ENCODE results near the gene FOXP2. TPM values are rescaled to one million over a fixed set of nuclear protein-coding genes. Genes with fewer than 3 reads are reported as not detected.
"Not testable (repeated sequence)": the region's sequence is repeated elsewhere in the genome, so short reads cannot be mapped to it uniquely, and the experiment has no call there.

The FOXP2 gene
- total RNA-seq (under 1 TPM in 1 of 2 donors, not detected in 1; 0.25 TPM), total RNA-seq (0 to 0.30 reads per million in 2 donors)

DNA sequence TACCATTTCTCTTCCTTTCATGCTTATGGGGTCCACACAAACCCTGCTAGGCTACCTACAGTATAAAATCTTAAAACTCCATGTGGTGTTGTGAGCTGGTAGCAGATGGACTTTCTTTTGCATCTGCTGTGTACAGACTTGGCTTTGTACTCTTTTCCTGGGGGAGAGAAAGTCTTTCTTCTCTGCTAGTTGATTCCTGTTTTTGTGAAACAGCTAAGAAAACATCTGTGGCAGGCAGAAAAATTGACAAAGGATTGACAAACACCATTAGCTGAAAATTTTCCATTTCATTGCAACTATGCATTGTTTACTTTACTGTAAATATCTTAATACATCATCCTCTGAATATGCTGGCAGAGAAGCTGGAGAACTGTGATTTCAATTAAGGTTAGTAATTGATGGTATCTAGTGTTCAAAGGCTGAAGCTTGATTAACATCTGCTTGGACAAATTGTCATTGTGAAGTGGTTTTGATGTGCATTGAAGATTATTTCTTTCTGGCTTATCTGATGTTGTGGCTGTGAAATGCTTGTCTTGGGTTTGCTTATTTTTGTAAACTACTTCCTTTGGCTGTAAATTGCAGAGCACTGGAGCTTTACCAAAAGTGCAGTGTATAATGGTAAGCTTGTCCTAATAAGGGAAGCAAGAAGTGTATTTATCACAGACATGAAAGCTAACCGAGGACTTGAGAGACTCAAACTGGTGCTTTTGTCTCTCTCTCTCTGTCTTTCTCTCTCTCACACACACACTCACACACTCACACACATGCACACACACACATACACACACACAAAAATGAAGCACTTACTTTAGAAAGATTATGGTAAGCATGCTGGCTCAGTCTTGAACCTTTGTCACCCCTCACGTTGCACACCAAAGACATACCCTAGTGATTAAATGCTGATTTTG, at the start of gene FOXP2:
TSS of gene FOXP2 (plus strand) at position 660 of the 908 bp plus-strand sequence. CDS start 11,697 bp downstream, outside the sequence.
- ATAC-seq (no peak), DNase-seq (no peak)
- no peaks in the 10 kb centered on the region for H3K4me1 Mint-ChIP-seq
- peaks cover 23% of the 10 kb centered on the region for H3K27me3 Mint-ChIP-seq
- no peak within 1 kb of the TSS for H3K27ac Mint-ChIP-seq
- no peaks in the 10 kb centered on the region for H3K36me3 Mint-ChIP-seq (ENCODE audit: low read depth)
- H3K4me3 Mint-ChIP-seq: no peak within 1 kb of the TSS
- no peaks in the 10 kb centered on the region for H3K9me3 ChIP-seq (ENCODE audit: control insufficient read depth, low read length, poor library complexity, severe bottlenecking)

DNA sequence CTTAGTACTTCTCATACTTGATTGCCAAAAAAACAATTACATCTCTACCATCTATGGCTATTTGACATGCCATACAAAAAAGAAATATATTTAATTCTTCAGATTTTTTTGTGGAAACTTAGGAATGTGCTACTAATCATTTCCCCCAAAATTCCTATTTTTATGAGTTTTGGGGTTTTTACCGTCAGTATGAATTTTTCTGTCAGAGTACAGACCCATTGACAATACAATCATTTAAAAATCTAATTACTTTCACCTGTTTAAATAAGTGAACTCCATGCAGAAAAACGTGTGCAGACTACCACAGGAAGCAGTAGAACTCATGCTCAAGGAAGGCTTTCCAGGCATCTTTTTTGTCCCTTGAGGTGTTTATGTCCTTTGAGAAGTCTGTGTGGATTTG, 48.8 kb upstream of the FOXP2 start:
- H3K9me3 ChIP-seq (ENCODE audit: control insufficient read depth, low read length, poor library complexity, severe bottlenecking): no peaks in the 10 kb centered on the region
- H3K36me3 Mint-ChIP-seq (ENCODE audit: low read depth): no peaks in the 10 kb centered on the region
- no peaks in the 10 kb centered on the region for H3K4me1 Mint-ChIP-seq
- DNase-seq (no peak), ATAC-seq (no peak)
- no peak overlapping the region for H3K27ac Mint-ChIP-seq
- H3K27me3 Mint-ChIP-seq: no peaks in the 10 kb centered on the region
- no peak overlapping the region for H3K4me3 Mint-ChIP-seq

DNA sequence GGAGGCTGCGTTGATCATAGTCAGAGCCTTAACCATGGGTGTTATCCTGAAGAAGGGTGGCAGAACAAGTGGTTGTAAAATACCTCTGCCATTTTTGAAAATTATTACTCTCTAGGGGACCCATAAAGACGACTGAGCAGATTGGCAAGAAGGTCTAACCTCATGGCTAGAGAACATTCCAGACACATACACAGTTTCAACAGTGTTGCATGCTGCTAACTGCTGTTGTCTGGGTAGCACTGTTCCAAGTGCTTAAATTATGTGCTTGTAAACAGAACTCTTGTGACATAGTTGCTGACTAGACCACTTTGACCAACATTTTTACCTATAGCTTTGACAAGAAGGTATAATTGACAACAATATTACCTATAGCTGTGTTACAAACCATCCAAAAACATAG, 46.1 kb upstream of the FOXP2 start:
- Mint-ChIP-seq H3K4me3 (no peak overlapping the region), H3K27me3 (peaks cover 6% of the 10 kb centered on the region), H3K27ac (no peak overlapping the region), H3K4me1 (no peaks in the 10 kb centered on the region), H3K36me3 (ENCODE audit: low read depth) (no peaks in the 10 kb centered on the region)
- ATAC-seq (no peak), DNase-seq (no peak)
- no peaks in the 10 kb centered on the region for H3K9me3 ChIP-seq (ENCODE audit: control insufficient read depth, low read length, poor library complexity, severe bottlenecking)

DNA sequence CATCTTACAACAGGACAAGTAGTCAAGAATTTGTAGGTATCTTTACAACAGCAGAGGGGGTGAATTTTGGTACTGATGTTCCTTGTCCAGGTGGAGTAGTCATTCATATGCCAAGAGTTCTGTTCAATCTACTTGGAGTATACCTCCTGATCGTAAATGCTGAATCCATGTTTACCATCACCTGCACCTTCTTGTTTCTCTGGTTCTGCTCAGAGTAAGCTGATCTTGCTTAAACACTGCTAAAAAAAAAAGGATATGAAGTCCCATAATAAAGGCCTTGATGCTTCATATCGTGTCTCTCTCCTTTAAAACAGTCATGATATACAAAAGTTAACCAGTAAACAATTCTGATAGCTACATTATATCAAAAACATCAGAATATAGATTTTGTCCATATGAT, 45.3 kb upstream of the FOXP2 start:
- ATAC-seq: no peak
- Mint-ChIP-seq H3K4me1 (no peaks in the 10 kb centered on the region), H3K27ac (no peak overlapping the region), H3K4me3 (no peak overlapping the region), H3K27me3 (peaks cover 10% of the 10 kb centered on the region), H3K36me3 (ENCODE audit: low read depth) (no peaks in the 10 kb centered on the region)
- H3K9me3 ChIP-seq (ENCODE audit: control insufficient read depth, low read length, poor library complexity, severe bottlenecking): no peaks in the 10 kb centered on the region
- no peak for DNase-seq

DNA sequence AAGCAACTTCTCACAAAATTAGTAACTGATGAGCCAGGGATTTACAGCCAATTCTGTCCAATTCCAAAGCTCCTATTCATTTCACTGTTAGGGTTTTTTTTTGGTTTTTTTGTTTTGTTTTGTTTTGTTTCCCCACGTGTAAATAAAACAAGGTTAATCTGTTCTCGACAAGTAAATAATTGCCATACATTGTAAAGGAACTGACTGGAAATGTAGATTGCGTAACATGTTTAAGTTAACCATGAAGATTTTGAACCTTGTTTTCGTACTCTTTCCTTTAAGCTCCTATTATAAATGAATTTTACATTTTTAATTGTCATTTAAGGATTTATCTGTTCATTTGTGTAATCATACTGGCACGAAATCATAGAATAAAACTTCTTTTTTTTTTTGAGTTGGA, 42.0 kb upstream of the FOXP2 start:
- no peak for ATAC-seq
- H3K36me3 Mint-ChIP-seq (ENCODE audit: low read depth): no peaks in the 10 kb centered on the region
- no peaks in the 10 kb centered on the region for H3K9me3 ChIP-seq (ENCODE audit: control insufficient read depth, low read length, poor library complexity, severe bottlenecking)
- DNase-seq: no peak
- no peak overlapping the region for H3K4me3 Mint-ChIP-seq
- peaks cover 26% of the 10 kb centered on the region for H3K27me3 Mint-ChIP-seq
- H3K27ac Mint-ChIP-seq: no peak overlapping the region
- H3K4me1 Mint-ChIP-seq: no peaks in the 10 kb centered on the region

DNA sequence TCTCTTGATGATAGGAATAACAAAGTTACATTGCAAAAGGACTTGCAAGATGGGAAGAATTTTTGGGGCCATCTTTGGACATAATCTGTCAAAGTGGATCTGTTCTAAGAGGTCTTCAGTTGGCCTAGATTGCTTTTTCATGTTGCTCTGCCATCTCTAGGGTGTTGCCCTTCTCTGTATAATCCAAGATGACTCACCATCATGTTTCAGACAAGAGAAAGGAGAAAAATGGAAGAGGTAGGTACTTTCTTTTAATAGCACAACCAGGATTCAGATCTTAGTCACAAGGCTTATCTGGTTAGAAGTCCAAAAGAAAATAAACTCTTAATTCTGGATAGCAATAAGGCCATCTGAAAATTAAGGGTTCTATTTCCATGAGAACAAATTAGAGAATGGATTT, 38.7 kb upstream of the FOXP2 start:
- Mint-ChIP-seq H3K27me3 (peaks cover 33% of the 10 kb centered on the region), H3K36me3 (ENCODE audit: low read depth) (no peaks in the 10 kb centered on the region), H3K4me3 (no peak overlapping the region), H3K27ac (no peak overlapping the region), H3K4me1 (no peaks in the 10 kb centered on the region)
- ATAC-seq: no peak
- no peak for DNase-seq
- no peaks in the 10 kb centered on the region for H3K9me3 ChIP-seq (ENCODE audit: control insufficient read depth, low read length, poor library complexity, severe bottlenecking)

DNA sequence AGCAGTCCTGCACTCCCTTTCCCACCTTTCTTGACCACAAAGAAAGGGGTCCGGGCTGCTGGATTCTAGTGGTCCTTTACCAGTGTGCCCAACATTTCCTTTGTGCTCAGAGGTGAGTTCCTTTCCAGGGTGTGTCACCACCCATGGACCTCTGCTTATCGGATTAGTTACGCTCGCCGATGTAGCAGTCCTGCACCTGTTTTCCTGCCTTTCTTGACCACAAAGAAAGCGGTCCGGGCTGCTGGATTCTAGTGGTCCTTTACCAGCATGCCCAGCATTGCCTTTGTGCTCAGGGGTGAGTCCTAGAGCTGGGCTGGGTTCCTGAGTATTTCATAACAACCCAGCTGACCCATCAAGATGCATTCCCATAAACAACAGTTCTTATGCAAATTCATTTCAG, 30.7 kb upstream of the FOXP2 start:
- DNase-seq, H3K27ac Mint-ChIP-seq, ATAC-seq: not testable (repeated sequence)

DNA sequence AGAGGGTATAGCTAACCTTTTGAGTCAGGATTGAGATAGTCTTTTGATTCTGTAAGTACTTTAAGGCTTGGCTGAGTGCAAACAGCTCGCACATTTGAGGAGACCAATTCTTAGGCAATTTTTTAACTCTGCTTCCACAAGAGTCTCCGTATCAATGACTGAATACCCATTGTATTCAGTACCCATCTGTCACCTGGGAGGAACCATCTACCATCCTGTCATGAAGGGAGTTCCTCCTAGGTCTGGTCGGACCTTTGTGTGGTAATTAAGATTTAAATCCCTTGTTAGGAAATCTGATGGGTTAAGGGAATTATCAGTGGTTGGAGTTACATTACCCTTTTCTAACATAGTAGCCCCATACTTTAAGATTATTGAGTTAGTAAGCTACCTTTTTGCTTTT, 30.3 kb upstream of the FOXP2 start:
- H3K4me1 Mint-ChIP-seq; H3K9me3 ChIP-seq (ENCODE audit: control insufficient read depth, low read length, poor library complexity, severe bottlenecking); ATAC-seq; H3K36me3 Mint-ChIP-seq (ENCODE audit: low read depth); H3K27ac Mint-ChIP-seq; DNase-seq; H3K4me3 Mint-ChIP-seq: not testable (repeated sequence)
- H3K27me3 Mint-ChIP-seq: peaks cover 18% of the 10 kb centered on the region

More for the DNA sequence above, 30.7 kb upstream of the FOXP2 start:
- H3K36me3 Mint-ChIP-seq (ENCODE audit: low read depth); H3K4me1 Mint-ChIP-seq; H3K4me3 Mint-ChIP-seq; H3K9me3 ChIP-seq (ENCODE audit: control insufficient read depth, low read length, poor library complexity, severe bottlenecking): not testable (repeated sequence)
- H3K27me3 Mint-ChIP-seq: peaks cover 18% of the 10 kb centered on the region

DNA sequence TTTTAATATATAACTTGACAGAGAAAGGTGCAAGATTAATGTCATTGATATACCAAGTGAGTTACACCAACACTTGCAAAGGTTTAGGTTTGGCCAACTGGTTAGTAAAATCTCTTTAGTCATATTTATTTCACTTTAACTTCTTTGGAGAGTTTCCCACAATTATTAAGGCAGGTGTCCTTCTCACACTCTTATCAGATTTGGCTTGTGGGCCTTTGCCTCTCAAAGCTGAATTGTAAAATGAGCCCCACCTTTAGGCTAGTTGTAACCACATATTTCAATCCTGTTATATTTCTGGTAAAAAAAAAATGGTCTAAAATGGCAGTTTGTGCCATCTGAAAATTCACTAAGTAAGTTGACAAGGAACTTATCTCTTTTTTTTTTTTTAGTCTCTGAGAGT, 26.6 kb upstream of the FOXP2 start:
- DNase-seq (no peak), ATAC-seq (no peak)
- Mint-ChIP-seq H3K27me3 (peaks cover 12% of the 10 kb centered on the region), H3K27ac (no peak overlapping the region), H3K4me1 (no peaks in the 10 kb centered on the region), H3K36me3 (ENCODE audit: low read depth) (no peaks in the 10 kb centered on the region), H3K4me3 (no peak overlapping the region)
- H3K9me3 ChIP-seq (ENCODE audit: control insufficient read depth, low read length, poor library complexity, severe bottlenecking): no peaks in the 10 kb centered on the region

DNA sequence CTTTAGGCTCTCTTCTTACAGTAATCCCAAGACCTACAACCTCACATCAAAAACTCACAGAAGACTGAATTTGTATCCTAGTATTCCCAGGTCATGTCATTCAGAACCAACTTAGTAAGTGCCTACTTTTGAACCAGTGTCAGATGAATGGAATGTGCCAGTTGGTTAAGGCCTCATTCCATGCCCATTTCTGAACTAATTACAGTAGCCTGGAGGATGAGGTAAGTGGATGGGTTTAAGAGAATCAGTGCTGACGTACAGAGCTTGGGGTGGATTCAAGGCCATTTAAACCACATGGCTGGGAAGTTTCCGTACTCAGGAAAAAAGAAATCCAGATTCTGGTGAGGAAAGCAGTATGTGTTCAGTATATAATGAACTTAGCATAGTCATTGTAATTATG, 21.9 kb upstream of the FOXP2 start:
- ATAC-seq: no peak
- Mint-ChIP-seq H3K27ac (no peak overlapping the region), H3K36me3 (ENCODE audit: low read depth) (no peaks in the 10 kb centered on the region), H3K4me3 (no peak overlapping the region), H3K4me1 (peaks cover 2% of the 10 kb centered on the region), H3K27me3 (no peaks in the 10 kb centered on the region)
- no peaks in the 10 kb centered on the region for H3K9me3 ChIP-seq (ENCODE audit: control insufficient read depth, low read length, poor library complexity, severe bottlenecking)
- DNase-seq: no peak

DNA sequence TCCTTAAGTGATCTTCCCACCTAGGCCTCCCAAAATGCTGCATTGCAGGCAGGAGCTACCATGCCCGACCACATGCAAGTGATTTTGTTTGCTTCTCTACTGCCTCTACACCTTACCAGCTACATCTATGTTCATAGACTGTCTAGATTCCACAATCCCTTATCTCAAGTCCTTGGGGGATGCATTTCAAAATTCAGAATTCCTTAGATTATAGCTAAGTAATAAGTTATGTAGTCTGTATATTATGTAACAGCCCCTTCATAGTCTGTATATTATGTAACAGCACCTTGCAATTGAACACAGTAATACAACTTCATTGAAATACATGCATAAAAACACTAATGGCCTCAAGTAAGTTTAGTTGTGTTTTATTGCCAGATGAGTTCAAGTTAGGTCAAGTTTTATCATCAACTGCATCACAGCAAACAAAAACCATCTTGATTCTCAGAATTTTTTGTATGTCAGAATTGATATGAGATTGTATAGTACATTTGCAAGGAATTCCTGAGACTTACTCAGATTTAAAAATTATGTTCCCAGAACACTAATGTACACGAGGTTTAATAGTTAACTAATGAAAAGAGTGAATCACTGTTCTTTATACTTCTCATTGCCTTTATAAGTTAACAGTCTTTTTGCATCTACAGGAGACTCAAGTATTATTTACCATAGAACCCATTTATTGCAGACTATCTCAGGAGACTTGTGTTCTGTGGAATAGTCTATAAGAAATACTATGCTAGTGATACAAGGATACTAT, 11.6 kb upstream of the FOXP2 start:
- no peaks in the 10 kb centered on the region for H3K9me3 ChIP-seq (ENCODE audit: control insufficient read depth, low read length, poor library complexity, severe bottlenecking)
- DNase-seq (no peak), ATAC-seq (no peak)
- H3K4me3 Mint-ChIP-seq: no peak overlapping the region
- no peaks in the 10 kb centered on the region for H3K27me3 Mint-ChIP-seq
- no peak overlapping the region for H3K27ac Mint-ChIP-seq
- H3K4me1 Mint-ChIP-seq: no peaks in the 10 kb centered on the region
- no peaks in the 10 kb centered on the region for H3K36me3 Mint-ChIP-seq (ENCODE audit: low read depth)

DNA sequence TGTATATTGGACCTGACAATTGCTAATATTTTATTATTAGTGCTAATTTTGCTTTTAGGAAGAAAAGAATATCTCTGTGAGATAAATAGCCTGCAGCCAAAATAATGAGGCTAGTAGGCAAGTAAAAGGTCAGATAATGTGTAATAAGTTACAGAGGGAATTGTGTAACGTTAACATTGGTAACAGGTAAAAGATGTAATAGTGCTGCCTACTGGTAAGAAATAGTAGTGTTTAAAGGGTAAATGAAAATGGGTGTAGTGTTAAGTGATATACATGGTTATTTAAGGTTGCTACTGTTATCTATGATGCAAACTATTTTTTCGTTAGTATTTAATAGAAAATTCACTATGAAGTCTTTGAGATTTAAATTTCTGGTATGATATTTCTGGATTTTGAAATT, 9.2 kb upstream of the FOXP2 start:
- DNase-seq (no peak), ATAC-seq (no peak)
- Mint-ChIP-seq H3K4me1 (no peaks in the 10 kb centered on the region), H3K27me3 (peaks cover 10% of the 10 kb centered on the region), H3K27ac (no peak overlapping the region), H3K36me3 (ENCODE audit: low read depth) (no peaks in the 10 kb centered on the region), H3K4me3 (no peak overlapping the region)
- no peaks in the 10 kb centered on the region for H3K9me3 ChIP-seq (ENCODE audit: control insufficient read depth, low read length, poor library complexity, severe bottlenecking)

DNA sequence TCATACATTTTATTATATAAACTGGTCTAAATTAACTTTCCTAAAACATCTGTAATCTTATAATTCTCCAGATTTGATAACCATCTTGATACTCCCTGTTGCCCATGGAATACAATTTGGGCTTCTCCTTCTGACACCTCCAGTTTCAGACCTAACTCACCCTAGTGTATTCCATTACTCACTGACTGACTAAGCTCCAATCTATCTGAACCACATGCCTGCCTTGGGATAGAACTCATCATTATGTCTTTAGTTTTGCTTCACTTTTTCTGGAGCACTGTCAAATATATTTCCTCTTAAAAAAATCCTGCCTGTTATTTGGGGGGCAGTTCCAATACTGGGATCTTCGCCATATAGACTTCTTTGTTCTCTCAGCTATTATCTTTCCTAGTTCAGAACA, 4.9 kb upstream of the FOXP2 start:
- Mint-ChIP-seq H3K36me3 (ENCODE audit: low read depth) (no peaks in the 10 kb centered on the region), H3K4me3 (no peak overlapping the region), H3K27me3 (peaks cover 21% of the 10 kb centered on the region), H3K4me1 (no peaks in the 10 kb centered on the region), H3K27ac (no peak overlapping the region)
- ATAC-seq: no peak
- no peaks in the 10 kb centered on the region for H3K9me3 ChIP-seq (ENCODE audit: control insufficient read depth, low read length, poor library complexity, severe bottlenecking)
- DNase-seq: no peak
